Trophoblast cell (in vitro differentiated cells and primary cell): ENCODE data around the gene SSH2.

Experiments used
- DNase-seq, 2 donors: peaks; one replicate each; pipeline ENCODE4 v3.0.0-alpha.2; 2016
- H2AFZ ChIP-seq: 2 replicates; pipeline ENCODE4 v1.6.1; 2013; ENCODE audit warnings: low read length, moderate library complexity, mild to moderate bottlenecking; ENCODE audit not compliant: insufficient read depth, poor library complexity
- H2AK5ac ChIP-seq: 2 replicates; pipeline ENCODE4 v1.6.1; 2013; ENCODE audit warnings: mild to moderate bottlenecking, low read length
- H2BK120ac ChIP-seq: 2 replicates; pipeline ENCODE4 v1.6.1; 2013; ENCODE audit warnings: low read length, mild to moderate bottlenecking, moderate library complexity; ENCODE audit not compliant: insufficient read depth, poor library complexity
- H2BK12ac ChIP-seq: 2 replicates; pipeline ENCODE4 v1.6.1; 2013; ENCODE audit warnings: mild to moderate bottlenecking, low read length, moderate library complexity
- H2BK5ac ChIP-seq: 2 replicates; pipeline ENCODE4 v1.6.1; 2013; ENCODE audit warnings: low read length, low read depth, moderate library complexity, mild to moderate bottlenecking; ENCODE audit not compliant: poor library complexity
- H3K14ac ChIP-seq: 2 replicates; pipeline ENCODE4 v1.6.1; 2013; ENCODE audit warnings: mild to moderate bottlenecking, low read length
- H3K18ac ChIP-seq: 2 replicates; pipeline ENCODE4 v1.6.1; 2013; ENCODE audit warnings: mild to moderate bottlenecking, low read length
- H3K23ac ChIP-seq: 2 replicates; pipeline ENCODE4 v1.6.1; 2013; ENCODE audit warnings: low read length
- H3K27ac ChIP-seq: 2 replicates; pipeline ENCODE4 v1.5.1; 2013; ENCODE audit warnings: low read depth, mild to moderate bottlenecking, inconsistent platforms, low read length, moderate library complexity
- H3K27me3 ChIP-seq: 2 replicates; pipeline ENCODE4 v1.6.1; 2013; ENCODE audit warnings: inconsistent platforms, mild to moderate bottlenecking, low read length, moderate library complexity; ENCODE audit not compliant: insufficient read depth
- H3K36me3 ChIP-seq, 2 experiments: 1 replicate in 1 of 2; 2 replicates in 1 of 2; pipeline ENCODE4 v1.6.1; 2013; ENCODE audit warnings: low read length in 2 of 2, mild to moderate bottlenecking in 2 of 2, moderate library complexity in 1 of 2; ENCODE audit not compliant: insufficient read depth in 2 of 2, control insufficient read depth in 1 of 2
- H3K4ac ChIP-seq: 2 replicates; pipeline ENCODE4 v1.6.1; 2013; ENCODE audit warnings: low read depth, mild to moderate bottlenecking, low read length, moderate library complexity
- H3K4me1 ChIP-seq, 2 experiments: 1 replicate in 1 of 2; 2 replicates in 1 of 2; pipeline ENCODE4 v1.6.1; 2013; ENCODE audit warnings: low read length in 2 of 2, mild to moderate bottlenecking in 2 of 2, moderate library complexity in 1 of 2; ENCODE audit not compliant: insufficient read depth in 2 of 2, control insufficient read depth in 1 of 2
- H3K4me2 ChIP-seq: 2 replicates; pipeline ENCODE4 v1.6.1; 2013; ENCODE audit warnings: inconsistent platforms, mild to moderate bottlenecking, low read length, moderate library complexity
- H3K4me3 ChIP-seq: 2 replicates; pipeline ENCODE4 v1.5.1; 2013; ENCODE audit warnings: mild to moderate bottlenecking, low read depth, low read length, inconsistent platforms
- H3K79me1 ChIP-seq: one replicate; pipeline ENCODE4 v1.6.1; 2013; ENCODE audit warnings: low read length
- H3K79me2 ChIP-seq: 2 replicates; pipeline ENCODE4 v1.6.1; 2013; ENCODE audit warnings: low read length, mild to moderate bottlenecking; ENCODE audit not compliant: control insufficient read depth, insufficient read depth, poor library complexity
- H3K9ac ChIP-seq: 2 replicates; pipeline ENCODE4 v1.6.1; 2013; ENCODE audit warnings: mild to moderate bottlenecking, low read length
- H3K9me3 ChIP-seq: 2 replicates; pipeline ENCODE4 v1.6.1; 2013; ENCODE audit warnings: low read depth, mild to moderate bottlenecking, control low read depth, inconsistent platforms, low read length; ENCODE audit not compliant: insufficient read depth
- H4K12ac ChIP-seq: 2 replicates; pipeline ENCODE4 v1.6.1; 2013; ENCODE audit warnings: low read depth, mild to moderate bottlenecking, low read length, moderate library complexity
- H4K8ac ChIP-seq: 2 replicates; pipeline ENCODE4 v1.6.1; 2013; ENCODE audit warnings: low read depth, mild to moderate bottlenecking, low read length, moderate library complexity
- H4K91ac ChIP-seq: one replicate; pipeline ENCODE4 v1.6.1; 2013; ENCODE audit warnings: low read depth, mild to moderate bottlenecking, low read length, moderate library complexity
- WGBS: extraction: QIAGEN DNeasy Blood & Tissue Kit; methylation state at CpG from one replicate; pipeline ENCODE4 v1.1.7; 2013; ENCODE audit warnings: missing lambda C conversion rate; ENCODE audit not compliant: insufficient read length, insufficient coverage; ENCODE audit errors: extremely low coverage; 5-methylcytosine and 5-hydroxymethylcytosine counted together

SSH2 gene

GRCh38 chr17:29717817-29718216, 212.2 kb downstream of the SSH2 start:
- no peak overlapping the region for H2BK120ac ChIP-seq
- no peak overlapping the region for H4K91ac ChIP-seq
- H4K8ac ChIP-seq, result no peak overlapping the region
- peaks cover 1% of the 10 kb centered on the region for H3K79me2 ChIP-seq
- no peak for DNase-seq
- no peaks in the 10 kb centered on the region for H3K36me3 ChIP-seq
- no peak overlapping the region for H4K12ac ChIP-seq
- no peak overlapping the region for H3K9ac ChIP-seq
- no peak overlapping the region for H3K14ac ChIP-seq
- no peak overlapping the region for H3K23ac ChIP-seq
- H3K4ac ChIP-seq, result no peak overlapping the region
- H3K4me3 ChIP-seq, result no peak overlapping the region
- H2AFZ ChIP-seq, result no peak overlapping the region
- H3K9me3 ChIP-seq, result no peaks in the 10 kb centered on the region
- H2BK12ac ChIP-seq, result no peak overlapping the region
- no peak overlapping the region for H2AK5ac ChIP-seq
- H3K4me1 ChIP-seq, result peaks cover 9 to 12% of the 10 kb centered on the region in 2 experiments
- H3K27ac ChIP-seq, result no peak overlapping the region
- no peak overlapping the region for H3K18ac ChIP-seq
- peaks cover 14% of the 10 kb centered on the region for H3K79me1 ChIP-seq
- no peak overlapping the region for H2BK5ac ChIP-seq
- H3K27me3 ChIP-seq, result no peaks in the 10 kb centered on the region
- H3K4me2 ChIP-seq, result no peak overlapping the region

GRCh38 chr17:29716566-29716965, 213.5 kb downstream of the SSH2 start:
- H3K36me3 ChIP-seq, result no peaks in the 10 kb centered on the region
- H3K27me3 ChIP-seq, result no peaks in the 10 kb centered on the region
- H3K9ac ChIP-seq, result no peak overlapping the region
- H3K18ac ChIP-seq, result no peak overlapping the region
- no peak overlapping the region for H3K14ac ChIP-seq
- H3K4me1 ChIP-seq, result peaks cover 13 to 17% of the 10 kb centered on the region in 2 experiments
- no CpG with 5 or more reads among the region's 4 CpGs for whole genome bisulfite sequencing
- H2AK5ac ChIP-seq, result no peak overlapping the region
- no peak overlapping the region for H4K8ac ChIP-seq
- H4K91ac ChIP-seq, result no peak overlapping the region
- no peak overlapping the region for H3K27ac ChIP-seq
- H2BK12ac ChIP-seq, result no peak overlapping the region
- H3K79me2 ChIP-seq, result peaks cover 3% of the 10 kb centered on the region
- peaks cover 25% of the 10 kb centered on the region for H3K79me1 ChIP-seq
- no peak for DNase-seq
- H3K4me2 ChIP-seq, result no peak overlapping the region
- H4K12ac ChIP-seq, result no peak overlapping the region
- H3K23ac ChIP-seq, result no peak overlapping the region
- H3K9me3 ChIP-seq, result no peaks in the 10 kb centered on the region
- no peak overlapping the region for H3K4ac ChIP-seq
- no peak overlapping the region for H3K4me3 ChIP-seq
- H2AFZ ChIP-seq, result no peak overlapping the region
- no peak overlapping the region for H2BK120ac ChIP-seq
- no peak overlapping the region for H2BK5ac ChIP-seq

DNA sequence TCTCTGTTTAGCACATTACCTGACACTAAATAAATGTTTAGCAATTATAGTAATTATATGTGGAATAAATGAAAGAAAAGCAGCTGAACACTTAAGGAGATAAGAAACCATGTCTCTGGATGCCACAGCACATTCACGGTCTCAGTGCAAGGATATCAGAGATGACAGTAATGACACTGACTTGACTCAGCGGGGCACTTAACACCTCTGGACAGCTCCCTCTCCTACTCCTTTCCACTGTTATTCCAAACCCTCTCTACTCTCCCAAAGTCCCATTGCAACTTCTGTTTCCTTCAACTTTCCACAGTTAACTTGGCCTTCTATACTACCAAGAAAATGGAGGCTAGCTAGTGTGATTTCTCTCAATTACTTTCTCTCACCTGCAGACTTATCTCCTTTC, 214.3 kb downstream of the SSH2 start:
- Histone ChIP-seq H3K79me1 (peaks cover 24% of the 10 kb centered on the region), H3K27me3 (no peaks in the 10 kb centered on the region), H2BK12ac (no peak overlapping the region), H2AFZ (no peak overlapping the region), H3K14ac (no peak overlapping the region), H2AK5ac (no peak overlapping the region), H3K4me1 (peaks cover 15 to 18% of the 10 kb centered on the region in 2 experiments), H3K23ac (no peak overlapping the region), H3K36me3 (no peaks in the 10 kb centered on the region), H4K8ac (no peak overlapping the region), H3K18ac (no peak overlapping the region), H3K27ac (no peak overlapping the region), H2BK120ac (no peak overlapping the region), H4K12ac (no peak overlapping the region), H3K4me2 (no peak overlapping the region), H4K91ac (no peak overlapping the region), H3K4ac (no peak overlapping the region), H3K9me3 (no peaks in the 10 kb centered on the region), H2BK5ac (no peak overlapping the region), H3K79me2 (peaks cover 4% of the 10 kb centered on the region), H3K4me3 (no peak overlapping the region), H3K9ac (no peak overlapping the region)
- WGBS, result no CpG with 5 or more reads among the region's 2 CpGs
- peak; percentile 37 to 66 for DNase-seq

DNA sequence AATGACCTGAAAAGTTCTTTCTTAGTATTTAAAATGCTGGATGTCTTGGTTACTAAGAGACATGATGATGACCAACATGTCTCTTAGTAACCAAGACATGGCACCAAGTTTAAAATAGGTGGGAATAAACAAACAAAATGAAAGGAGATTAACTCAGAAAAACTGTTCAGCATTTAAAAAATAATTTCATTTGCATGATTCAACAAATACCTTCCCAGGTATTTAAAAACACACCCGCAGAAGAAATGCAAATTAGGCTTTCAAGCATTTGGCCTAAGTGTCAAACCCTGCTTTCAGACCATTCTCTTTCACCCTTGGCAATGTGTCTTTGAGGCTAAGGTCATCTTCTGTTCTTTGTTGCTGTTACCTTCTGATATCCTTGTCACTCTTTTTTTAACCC, 215.9 kb downstream of the SSH2 start:
- peaks cover 15 to 24% of the 10 kb centered on the region in 2 experiments for H3K4me1 ChIP-seq
- H3K9me3 ChIP-seq, result no peaks in the 10 kb centered on the region
- H4K12ac ChIP-seq, result no peak overlapping the region
- H3K27ac ChIP-seq, result peak overlapping the region; percentile 26
- H4K91ac ChIP-seq, result no peak overlapping the region
- H3K36me3 ChIP-seq, result no peaks in the 10 kb centered on the region
- no peak overlapping the region for H3K23ac ChIP-seq
- H2AK5ac ChIP-seq, result no peak overlapping the region
- no peak overlapping the region for H3K4me2 ChIP-seq
- no peak overlapping the region for H2BK12ac ChIP-seq
- H3K9ac ChIP-seq, result no peak overlapping the region
- peaks cover 4% of the 10 kb centered on the region for H3K79me2 ChIP-seq
- H2BK120ac ChIP-seq, result no peak overlapping the region
- H3K79me1 ChIP-seq, result peaks cover 32% of the 10 kb centered on the region
- no peak overlapping the region for H3K14ac ChIP-seq
- no peak overlapping the region for H2AFZ ChIP-seq
- H3K18ac ChIP-seq, result no peak overlapping the region
- H3K4me3 ChIP-seq, result no peak overlapping the region
- no peak overlapping the region for H3K4ac ChIP-seq
- H4K8ac ChIP-seq, result no peak overlapping the region
- no peak overlapping the region for H2BK5ac ChIP-seq
- H3K27me3 ChIP-seq, result no peaks in the 10 kb centered on the region
- WGBS, result no CpG with 5 or more reads among the region's 1 CpG
- DNase-seq, result peak; percentile 63 to 91
